GM12878 (cell line): Measurements from ENCODE around the gene PRKAB1. TPM values are rescaled to one million over a fixed set of nuclear protein-coding genes. Genes with fewer than 3 reads are reported as not detected.

Source experiments
- ATAC-seq: fragments of 200-7000 bp; cut with Tn5 transposase; 3 replicates; pipeline ENCODE4 v1.9.1; 2020; ENCODE audit warnings: mild to moderate bottlenecking, moderate library complexity
- BruUV-seq: library from RNA; stranded (reverse); fragments of 400-500 nt; replicated peaks from 2 replicates; lab custom pipeline; 2021; lab: Mats Ljungman, UMichigan
- CTCF ChIA-PET: fragments of 300-600 bp; sonication (Branson Sonifier 250); formaldehyde crosslinking; extraction: SDS; loops from one replicate; lab custom pipeline; 2021; ENCODE audit warnings: inconsistent platforms; lab: Yijun Ruan, JAX
- POLR2A ChIA-PET: fragments of 350-600 bp; formaldehyde crosslinking; extraction: SDS; loops from one replicate; lab custom pipeline; 2021; ENCODE audit warnings: inconsistent platforms; lab: Charles Lee
- RAD21 ChIA-PET: fragments of 300-600 bp; sonication (Branson Sonifier 250); formaldehyde crosslinking; loops from one replicate; lab custom pipeline; 2023; ENCODE audit warnings: antibody characterized with exemption; ENCODE audit not compliant: unreplicated experiment; lab: Charles Lee
- SMC1A ChIA-PET: fragments of 300-600 bp; sonication (Branson Sonifier 250); formaldehyde crosslinking; loops from one replicate; lab custom pipeline; 2023; ENCODE audit not compliant: unreplicated experiment, uncharacterized antibody; lab: Charles Lee
- DNase-seq: peaks from one replicate; pipeline ENCODE4 v3.0.0-alpha.2; 2011; ENCODE audit warnings: low read depth, low spot score
- FAIRE-seq: peaks from 3 replicates; lab custom pipeline; 2011; peaks lifted over from hg19 to GRCh38; lab: Jason Lieb, UNC
- H2AFZ ChIP-seq: 2 replicates; pipeline ENCODE4 v1.6.0; 2011; ENCODE audit warnings: low read depth, low read length, control low read depth; ENCODE audit not compliant: control insufficient read depth
- H3K27ac ChIP-seq: 2 replicates; pipeline ENCODE4 v1.5.1; 2011; ENCODE audit warnings: control low read depth; ENCODE audit not compliant: control insufficient read depth, insufficient read depth
- H3K27me3 ChIP-seq, 2 experiments: replicated peaks in 1 of 2; 2 replicates each; pipeline versions ENCODE4 v1.6.0 to v1.6.1; 2011; ENCODE audit warnings: low read length in 1 of 2; ENCODE audit not compliant: control insufficient read depth in 2 of 2, insufficient read depth in 2 of 2
- H3K36me3 ChIP-seq, 2 experiments: 2 replicates each; pipeline ENCODE4 v1.5.1; 2011; ENCODE audit warnings: low read length in 1 of 2; ENCODE audit not compliant: control insufficient read depth in 2 of 2, insufficient read depth in 2 of 2
- H3K4me1 ChIP-seq: 2 replicates; pipeline ENCODE4 v1.6.1; 2011; ENCODE audit warnings: mild to moderate bottlenecking, low read length, moderate library complexity, mixed read lengths; ENCODE audit not compliant: control insufficient read depth, insufficient read depth
- H3K4me2 ChIP-seq: 2 replicates; pipeline ENCODE4 v1.6.0; 2011; ENCODE audit warnings: control low read depth; ENCODE audit not compliant: control insufficient read depth, insufficient read depth
- H3K4me3 ChIP-seq: fragments of 200-600 bp; sonication (generic); 2 replicates; pipeline ENCODE4 v1.5.1; 2016
- H3K79me2 ChIP-seq: 2 replicates; pipeline ENCODE4 v1.6.0; 2011; ENCODE audit warnings: low read length; ENCODE audit not compliant: control insufficient read depth, insufficient read depth
- H3K9ac ChIP-seq: 2 replicates; pipeline ENCODE4 v1.8.0; 2011; ENCODE audit warnings: low read length, control low read depth, mixed read lengths; ENCODE audit not compliant: control insufficient read depth, insufficient read depth
- H3K9me3 ChIP-seq: replicated peaks from 3 replicates; pipeline ENCODE4 v1.5.1; 2011; ENCODE audit warnings: mild to moderate bottlenecking, low read length; ENCODE audit not compliant: control insufficient read depth, insufficient read depth
- H4K20me1 ChIP-seq: 2 replicates; pipeline ENCODE4 v1.6.0; 2011; ENCODE audit not compliant: control insufficient read depth, insufficient read depth
- BACH1 ChIP-seq: fragments of 450-650 bp; IDR thresholded peaks from 2 replicates; pipeline ENCODE4 v1.6.1; 2017; ENCODE audit warnings: mild to moderate bottlenecking, borderline replicate concordance
- CHD4 ChIP-seq: fragments of 200-600 bp; sonication (generic); IDR thresholded peaks from 2 replicates; pipeline ENCODE4 v1.6.1; 2016; ENCODE audit warnings: mild to moderate bottlenecking
- ESRRA ChIP-seq: IDR thresholded peaks from 2 replicates; pipeline ENCODE4 v1.6.1; 2012; ENCODE audit warnings: mild to moderate bottlenecking, low read length, improper control_type of control experiment
- RUNX3 ChIP-seq: IDR thresholded peaks from 2 replicates; pipeline ENCODE4 v1.6.1; 2012; ENCODE audit warnings: low read length, inconsistent platforms
- SMAD5 ChIP-seq: IDR thresholded peaks from 2 replicates; pipeline ENCODE4 v1.6.1; 2016; ENCODE audit warnings: antibody characterized with exemption, low read depth
- YBX1 ChIP-seq: fragments of 450-650 bp; IDR thresholded peaks from 2 replicates; pipeline ENCODE4 v1.6.1; 2016; ENCODE audit warnings: antibody characterized with exemption
- ZNF217 ChIP-seq: fragments of 450-650 bp; IDR thresholded peaks from 2 replicates; pipeline ENCODE4 v1.6.1; 2017; ENCODE audit warnings: antibody characterized with exemption, mild to moderate bottlenecking
- ZNF274 ChIP-seq: IDR thresholded peaks from one replicate; pipeline ENCODE4 v1.8.0; 2011; ENCODE audit not compliant: insufficient read length, insufficient read depth
- ZZZ3 ChIP-seq: IDR thresholded peaks from 2 replicates; pipeline ENCODE4 v1.6.1; 2011; ENCODE audit warnings: low read depth; ENCODE audit not compliant: control insufficient read depth, insufficient read length
- WGBS: methylation state at CpG from one replicate; pipeline ENCODE4 v1.1.6; 2016; ENCODE audit warnings: low lambda C conversion rate; ENCODE audit not compliant: insufficient replicate concordance, insufficient coverage; ENCODE audit errors: missing lambda C conversion rate; 5-methylcytosine and 5-hydroxymethylcytosine counted together
- in situ Hi-C: fragments of 300-500 bp; cut with MboI; formaldehyde crosslinking; loops from 9 replicates; pipeline ENCODE4 v1.14.3; 2018; ENCODE audit warnings: mixed read lengths
- intact Hi-C: fragments of 100-400 bp; cut with micrococcal nuclease; formaldehyde crosslinking; loops from one replicate; pipeline ENCODE4 v1.14.2; 2022; ENCODE audit not compliant: unreplicated experiment
- polyA plus RNA-seq, 11 experiments: library from polyadenylated mRNA; depleted of rRNA in 4 of 11; unstranded in 6 of 11; stranded (reverse) in 5 of 11; fragments of >200 nt; fragmentation: Nextera tagmentation in 4 of 11; fragmentation: Illumina TruSeq in 1 of 11; extraction: Ambion mirVana in 4 of 11; extraction: Trizol in 1 of 11; gene quantifications; 1 replicate in 1 of 11; 2 replicates in 10 of 11; pipeline versions ENCODE4 v1.2.1 to v1.2.3, GENCODE V29; 2011 to 2016; ENCODE audit warnings: inconsistent platforms in 2 of 11, missing spikeins in 2 of 11, low read depth in 1 of 11
- total RNA-seq, 4 experiments: library from RNA; depleted of rRNA in 3 of 4; stranded (reverse); fragments of >200 nt in 3 of 4; fragmentation: Illumina TruSeq in 1 of 4; extraction: Trizol in 1 of 4; gene quantifications; 2 replicates each; pipeline versions ENCODE4 v1.2.1 to v1.2.3, GENCODE V29; 2013 to 2021
- TF ChIP-seq, protein P1 (sequence below): IDR thresholded peaks from 2 replicates; pipeline ENCODE4 v1.6.1; 2011; ENCODE audit warnings: low read depth, low read length, improper control_type of control experiment, borderline replicate concordance
- TF ChIP-seq, protein P2 (sequence below): fragments of 450-650 bp; IDR thresholded peaks from 2 replicates; pipeline ENCODE4 v1.6.1; 2018; ENCODE audit warnings: borderline replicate concordance, mild to moderate bottlenecking; ENCODE audit not compliant: partially characterized antibody

The PRKAB1 gene
- total and polyA plus RNA-seq, 10 of the 15 experiments (the other 5 are each of a cell fraction or from before 2014, with no cell fraction given), result 24.6 to 85.0 (median 50.6) TPM

DNA sequence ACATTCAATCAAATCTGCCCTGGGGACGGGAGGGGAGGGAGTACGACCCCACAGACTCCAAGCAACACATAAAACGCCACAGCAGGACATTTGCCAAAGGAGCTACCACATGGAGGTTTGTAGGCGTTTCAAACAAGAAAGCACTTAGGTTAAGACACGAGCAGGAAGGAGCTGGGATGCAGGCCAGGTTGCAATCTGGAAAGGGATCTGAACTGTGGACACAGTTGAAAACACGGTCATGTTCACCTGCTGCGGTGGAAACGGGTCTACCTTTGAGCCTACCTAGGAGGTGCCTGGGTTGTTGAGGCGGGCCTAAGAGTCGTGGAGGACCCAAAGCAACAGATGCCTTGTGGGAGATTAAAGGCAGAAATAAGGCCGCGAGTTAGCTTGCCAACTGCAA is 18.4 kb downstream of the PRKAB1 start:
- intact Hi-C loops, result no loop called here
- in situ Hi-C loops, result no loop called here
- WGBS, result 95% methylated on average over 12 of the region's 12 CpGs
- H4K20me1 ChIP-seq, result no peaks in the 10 kb centered on the region
- H3K4me2 ChIP-seq, result no peak overlapping the region
- CTCF ChIA-PET, result interaction anchor here (1.0 to 8.6 kb wide), 3 partner anchors 9 to 20 kb away, joined by 3 to 91 read pairs (median 3); partner anchors contain the start of gene PRKAB1
- no peak overlapping the region for H3K9ac ChIP-seq
- ATAC-seq (no peak), FAIRE-seq (no peak), DNase-seq (no peak)
- peaks cover 17% of the 10 kb centered on the region for H3K4me1 ChIP-seq
- SMC1A ChIA-PET, result no interaction called here
- TSS peak; percentile 49 for BruUV-seq
- H3K79me2 ChIP-seq, result no peaks in the 10 kb centered on the region
- POLR2A ChIA-PET, result no interaction called here
- H3K27ac ChIP-seq, result no peak overlapping the region
- RAD21 ChIA-PET, result interaction anchor here (0.6 kb wide), 1 partner anchor 35 kb away, joined by 3 read pairs; no protein-coding TSS in a partner anchor
- TF ChIP-seq, protein P1, sequence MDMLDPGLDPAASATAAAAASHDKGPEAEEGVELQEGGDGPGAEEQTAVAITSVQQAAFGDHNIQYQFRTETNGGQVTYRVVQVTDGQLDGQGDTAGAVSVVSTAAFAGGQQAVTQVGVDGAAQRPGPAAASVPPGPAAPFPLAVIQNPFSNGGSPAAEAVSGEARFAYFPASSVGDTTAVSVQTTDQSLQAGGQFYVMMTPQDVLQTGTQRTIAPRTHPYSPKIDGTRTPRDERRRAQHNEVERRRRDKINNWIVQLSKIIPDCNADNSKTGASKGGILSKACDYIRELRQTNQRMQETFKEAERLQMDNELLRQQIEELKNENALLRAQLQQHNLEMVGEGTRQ, result no peak
- TF ChIP-seq ZNF274 (no peak), CHD4 (no peak), ESRRA (no peak), YBX1 (no peak), SMAD5 (no peak), ZZZ3 (no peak), ZNF217 (no peak), RUNX3 (no peak), BACH1 (no peak)
- TF ChIP-seq, protein P2, sequence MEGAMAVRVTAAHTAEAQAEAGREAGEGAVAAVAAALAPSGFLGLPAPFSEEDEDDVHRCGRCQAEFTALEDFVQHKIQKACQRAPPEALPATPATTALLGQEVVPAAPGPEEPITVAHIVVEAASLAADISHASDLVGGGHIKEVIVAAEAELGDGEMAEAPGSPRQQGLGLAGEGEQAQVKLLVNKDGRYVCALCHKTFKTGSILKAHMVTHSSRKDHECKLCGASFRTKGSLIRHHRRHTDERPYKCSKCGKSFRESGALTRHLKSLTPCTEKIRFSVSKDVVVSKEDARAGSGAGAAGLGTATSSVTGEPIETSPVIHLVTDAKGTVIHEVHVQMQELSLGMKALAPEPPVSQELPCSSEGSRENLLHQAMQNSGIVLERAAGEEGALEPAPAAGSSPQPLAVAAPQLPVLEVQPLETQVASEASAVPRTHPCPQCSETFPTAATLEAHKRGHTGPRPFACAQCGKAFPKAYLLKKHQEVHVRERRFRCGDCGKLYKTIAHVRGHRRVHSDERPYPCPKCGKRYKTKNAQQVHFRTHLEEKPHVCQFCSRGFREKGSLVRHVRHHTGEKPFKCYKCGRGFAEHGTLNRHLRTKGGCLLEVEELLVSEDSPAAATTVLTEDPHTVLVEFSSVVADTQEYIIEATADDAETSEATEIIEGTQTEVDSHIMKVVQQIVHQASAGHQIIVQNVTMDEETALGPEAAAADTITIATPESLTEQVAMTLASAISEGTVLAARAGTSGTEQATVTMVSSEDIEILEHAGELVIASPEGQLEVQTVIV, result no peak
- no peak overlapping the region for H2AFZ ChIP-seq
- no peak overlapping the region for H3K4me3 ChIP-seq
- H3K36me3 ChIP-seq, result peaks cover 2 to 12% of the 10 kb centered on the region in 2 experiments; a peak in 2 of 4 replicates
- H3K27me3 ChIP-seq, result no peaks in the 10 kb centered on the region
- no peaks in the 10 kb centered on the region for H3K9me3 ChIP-seq
